Keratinocyte (primary cell): ENCODE data around the gene SLC6A5. TPM values are rescaled to one million over a fixed set of nuclear protein-coding genes. Genes with fewer than 3 reads are reported as not detected.

ENCODE experiments used
- DNase-seq: peaks from one replicate; pipeline ENCODE4 v3.0.0-alpha.2; 2011; ENCODE audit warnings: low read depth, missing footprints, low spot score
- FAIRE-seq: peaks from 2 replicates; lab custom pipeline; 2011; peaks lifted over from hg19 to GRCh38; lab: Jason Lieb, UNC
- H2AFZ ChIP-seq: 2 replicates; pipeline ENCODE4 v1.6.0; 2012; ENCODE audit warnings: low read length, control low read depth, inconsistent platforms; ENCODE audit not compliant: control insufficient read depth
- H3K27ac ChIP-seq: 2 replicates; pipeline ENCODE4 v1.5.1; 2011; ENCODE audit warnings: low read length; ENCODE audit not compliant: control insufficient read depth, insufficient read depth
- H3K27me3 ChIP-seq: 3 replicates; pipeline ENCODE4 v1.6.0; 2011; ENCODE audit warnings: low read length; ENCODE audit not compliant: control insufficient read depth, insufficient read depth; ENCODE audit errors: extremely low read depth
- H3K36me3 ChIP-seq, 2 experiments: 2 replicates in 1 of 2; 3 replicates in 1 of 2; pipeline ENCODE4 v1.5.1; 2011; ENCODE audit warnings: low read length in 2 of 2, mild to moderate bottlenecking in 1 of 2; ENCODE audit not compliant: control insufficient read depth in 2 of 2, insufficient read depth in 2 of 2; ENCODE audit errors: extremely low read depth in 1 of 2
- H3K4me1 ChIP-seq: 3 replicates; pipeline ENCODE4 v1.5.1; 2011; ENCODE audit warnings: low read length; ENCODE audit not compliant: control insufficient read depth, insufficient read depth; ENCODE audit errors: extremely low read depth
- H3K4me2 ChIP-seq: 3 replicates; pipeline ENCODE4 v1.6.0; 2011; ENCODE audit warnings: low read depth, low read length; ENCODE audit not compliant: control insufficient read depth, insufficient read depth; ENCODE audit errors: extremely low read depth
- H3K4me3 ChIP-seq, 3 experiments: fragments of 200-600 bp in 1 of 3; sonication (generic) in 1 of 3; 2 replicates in 2 of 3; 3 replicates in 1 of 3; pipeline ENCODE4 v1.5.1; 2011 to 2016; ENCODE audit warnings: low read length in 3 of 3, mild to moderate bottlenecking in 3 of 3, control low read depth in 2 of 3, inconsistent platforms in 1 of 3, low read depth in 1 of 3, mixed read lengths in 1 of 3, mixed run types in 1 of 3, moderate library complexity in 1 of 3; ENCODE audit not compliant: control insufficient read depth in 2 of 3, insufficient read depth in 2 of 3; ENCODE audit errors: extremely low read depth in 1 of 3
- H3K79me2 ChIP-seq: 2 replicates; pipeline ENCODE4 v1.6.0; 2012; ENCODE audit warnings: low read length; ENCODE audit not compliant: control insufficient read depth, insufficient read depth
- H3K9ac ChIP-seq: 3 replicates; pipeline ENCODE4 v1.6.0; 2011; ENCODE audit warnings: low read length; ENCODE audit not compliant: control insufficient read depth, insufficient read depth; ENCODE audit errors: extremely low read depth
- H3K9me1 ChIP-seq: 3 replicates; pipeline ENCODE4 v1.6.0; 2011; ENCODE audit warnings: low read length; ENCODE audit not compliant: control insufficient read depth, insufficient read depth; ENCODE audit errors: extremely low read depth
- H3K9me3 ChIP-seq: 2 replicates; pipeline ENCODE4 v1.5.1; 2012; ENCODE audit warnings: low read depth, low read length; ENCODE audit not compliant: control insufficient read depth
- H4K20me1 ChIP-seq: 3 replicates; pipeline ENCODE4 v1.6.0; 2011; ENCODE audit warnings: low read length; ENCODE audit not compliant: control insufficient read depth, insufficient read depth; ENCODE audit errors: extremely low read depth
- CTCF ChIP-seq, 3 experiments: IDR thresholded peaks in 1 of 3; conservative IDR thresholded peaks in 1 of 3; optimal IDR thresholded peaks in 1 of 3; 2 replicates in 2 of 3; 3 replicates in 1 of 3; pipeline versions ENCODE3 to v1.5.1; 2011; ENCODE audit warnings: low read length in 3 of 3, mild to moderate bottlenecking in 3 of 3, moderate library complexity in 2 of 3, control low read depth in 1 of 3, inconsistent platforms in 1 of 3; ENCODE audit not compliant: insufficient read depth in 2 of 3; ENCODE audit errors: extremely low read depth in 1 of 3
- EZH2 ChIP-seq: IDR thresholded peaks from one replicate; pipeline ENCODE4 v1.6.1; 2012; ENCODE audit warnings: inconsistent platforms, mild to moderate bottlenecking, low read length, moderate library complexity
- dilution Hi-C: fragments of 300-500 bp; cut with MboI; formaldehyde crosslinking; loops from one replicate; pipeline ENCODE4 v1.7.0; 2020; ENCODE audit warnings: low sequenced_read_pairs; ENCODE audit not compliant: extremely low pct_ligation_motif_present
- polyA plus RNA-seq, 5 experiments: library from polyadenylated mRNA; depleted of rRNA in 3 of 5; stranded (reverse) in 3 of 5; stranded (forward) in 1 of 5; unstranded in 1 of 5; fragments of >200 nt; gene quantifications; 1 replicate in 1 of 5; 2 replicates in 3 of 5; 3 replicates in 1 of 5; pipeline versions ENCODE4 v1.2.1 to v1.2.3, GENCODE V29; 2011 to 2012; ENCODE audit warnings: missing spikeins in 2 of 5, low read depth in 1 of 5, low replicate concordance in 1 of 5

The SLC6A5 gene
- polyA plus RNA-seq, 1 donor (not counting 4 experiments of a cell fraction or from before 2014, with no cell fraction given): not detected

GRCh38 chr11:20598492-20598891 is 916 bp upstream of the SLC6A5 start:
- TF ChIP-seq EZH2: no peak
- TF ChIP-seq CTCF (optimal IDR thresholded peaks at IDR 0.05 in 1 of 3, IDR thresholded peaks at IDR 0.05 in 1 of 3, conservative IDR thresholded peaks at IDR 0.05 in 1 of 3; ENCODE audit: extremely low read depth in 1 of 3, insufficient read depth in 2 of 3, low read length in 3 of 3): no peak
- Histone ChIP-seq H3K79me2 (no peaks in the 10 kb centered on the region), H3K9me1 (no peaks in the 10 kb centered on the region), H3K27me3 (peaks cover 88% of the 10 kb centered on the region), H2AFZ (no peak overlapping the region), H3K4me1 (peaks cover 5% of the 10 kb centered on the region), H3K9ac (no peak overlapping the region), H4K20me1 (no peaks in the 10 kb centered on the region), H3K4me3 (no peak overlapping the region), H3K27ac (no peak overlapping the region), H3K9me3 (no peaks in the 10 kb centered on the region), H3K36me3 (no peaks in the 10 kb centered on the region), H3K4me2 (no peak overlapping the region)
- DNase-seq: no peak
- dilution Hi-C loops: no loop called here
- FAIRE-seq: no peak

- dilution Hi-C loops: loop anchor here (25.0 kb wide), 1 partner anchor 88 kb away; no protein-coding TSS in a partner anchor
- H3K9me1 ChIP-seq: no peaks in the 10 kb centered on the region
- TF ChIP-seq EZH2 (no peak), CTCF (optimal IDR thresholded peaks at IDR 0.05 in 1 of 3, IDR thresholded peaks at IDR 0.05 in 1 of 3, conservative IDR thresholded peaks at IDR 0.05 in 1 of 3; ENCODE audit: extremely low read depth in 1 of 3, insufficient read depth in 2 of 3, low read length in 3 of 3) (no peak)
- DNase-seq (no peak), FAIRE-seq (no peak)
- peaks cover 5% of the 10 kb centered on the region for H3K4me1 ChIP-seq
- H3K27ac ChIP-seq: no peak overlapping the region
- no peaks in the 10 kb centered on the region for H3K36me3 ChIP-seq
- H3K4me3 ChIP-seq: no peak overlapping the region
- no peaks in the 10 kb centered on the region for H3K9me3 ChIP-seq
- H3K27me3 ChIP-seq: peaks cover 98% of the 10 kb centered on the region
- no peak overlapping the region for H2AFZ ChIP-seq
- no peak overlapping the region for H3K4me2 ChIP-seq
- no peaks in the 10 kb centered on the region for H3K79me2 ChIP-seq
- no peak overlapping the region for H3K9ac ChIP-seq
- H4K20me1 ChIP-seq: no peaks in the 10 kb centered on the region
Measured at GRCh38 chr11:20600020-20600346, 575 bp downstream of the SLC6A5 start.
